GM19463 (cell line): ENCODE results near the gene ADAMTSL1.
A peak's percentile ranks its signal among the peaks of the same experiment; 100 is the strongest.

Experiments
- ATAC-seq: cut with Tn5 transposase; IDR thresholded peaks from one replicate; pipeline ENCODE4 v1.9.1; 2021; ENCODE audit warnings: mild to moderate bottlenecking, moderate library complexity; ENCODE audit not compliant: unreplicated experiment

ADAMTSL1 gene

GRCh38 chr9:18473652-18474279 is at the start of gene ADAMTSL1:
TSS of gene ADAMTSL1 (plus strand) at chr9:18474153. CDS start at chr9:18474233, 80 bp downstream.
- ATAC-seq: no peak

GRCh38 chr9:18427691-18428090 is 46.3 kb upstream of the ADAMTSL1 start:
- ATAC-seq: no peak

- ATAC-seq: no peak
These were observed 45.3 kb upstream of the ADAMTSL1 start for GRCh38 chr9:18428661-18429060.

GRCh38 chr9:18429070-18429469 is 44.9 kb upstream of the ADAMTSL1 start:
- no peak for ATAC-seq

- ATAC-seq: no peak
These were observed 40.3 kb upstream of the ADAMTSL1 start for GRCh38 chr9:18433620-18434019.

- ATAC-seq: no peak
These were observed 36.4 kb upstream of the ADAMTSL1 start for GRCh38 chr9:18437315-18438201.

- ATAC-seq: no peak
These were observed 35.5 kb upstream of the ADAMTSL1 start for GRCh38 chr9:18438300-18438925.

- ATAC-seq: no peak
These were observed 35.0 kb upstream of the ADAMTSL1 start for GRCh38 chr9:18438951-18439350.

- ATAC-seq: no peak
These were observed 32.7 kb upstream of the ADAMTSL1 start for GRCh38 chr9:18441261-18441660.

GRCh38 chr9:18442629-18443491 is 31.1 kb upstream of the ADAMTSL1 start:
- peak; percentile 95 for ATAC-seq

- ATAC-seq: no peak
These were observed 26.8 kb upstream of the ADAMTSL1 start for GRCh38 chr9:18447131-18447530.

- no peak for ATAC-seq
These were observed 26.4 kb upstream of the ADAMTSL1 start for GRCh38 chr9:18447541-18447940.

- no peak for ATAC-seq
These were observed 25.9 kb upstream of the ADAMTSL1 start for GRCh38 chr9:18448101-18448500.

GRCh38 chr9:18451406-18451805 is 22.5 kb upstream of the ADAMTSL1 start:
- ATAC-seq: no peak

GRCh38 chr9:18452276-18452675 is 21.7 kb upstream of the ADAMTSL1 start:
- ATAC-seq: no peak

- ATAC-seq: no peak
These were observed 17.2 kb upstream of the ADAMTSL1 start for GRCh38 chr9:18456624-18457237.

GRCh38 chr9:18457510-18457909 is 16.4 kb upstream of the ADAMTSL1 start:
- no peak for ATAC-seq

GRCh38 chr9:18459962-18460584 is 13.9 kb upstream of the ADAMTSL1 start:
- no peak for ATAC-seq

GRCh38 chr9:18461496-18461895 is 12.5 kb upstream of the ADAMTSL1 start:
- no peak for ATAC-seq

- no peak for ATAC-seq
These were observed 10.0 kb upstream of the ADAMTSL1 start for GRCh38 chr9:18463991-18464390.
